Heart right ventricle (tissue), 16 donors: Measurements from ENCODE around the gene DCLK1. TPM values are rescaled to one million over a fixed set of nuclear protein-coding genes. Genes with fewer than 3 reads are reported as not detected.

ENCODE experiments used
- ATAC-seq, 8 donors: fragments of 200-7000 bp; cut with Tn5 transposase; one replicate each; pipeline ENCODE4 v1.9.1; 2020; ENCODE audit warnings: mild to moderate bottlenecking in 8 of 8, moderate library complexity in 8 of 8, moderate number of reproducible peaks in 1 of 8
- DNase-seq, 2 donors: peaks; one replicate each; pipeline ENCODE4 v3.0.0-alpha.2; 2020
- H3K27ac ChIP-seq, 10 donors: fragments of 200-600 bp; sonication (generic) in 2 of 10; one replicate each; pipeline versions ENCODE4 v1.5.0 to v1.8.0; 2020 to 2022; ENCODE audit warnings: mild to moderate bottlenecking in 3 of 10
- H3K27me3 ChIP-seq, 7 donors: fragments of 200-600 bp; one replicate each; pipeline ENCODE4 v1.8.0; 2021 to 2022; ENCODE audit warnings: mild to moderate bottlenecking in 2 of 7
- H3K36me3 ChIP-seq, 9 donors: fragments of 200-600 bp; sonication (generic) in 1 of 9; one replicate each; pipeline versions ENCODE4 v1.5.0 to v1.8.0; 2020 to 2022; ENCODE audit warnings: mild to moderate bottlenecking in 2 of 9
- H3K4me1 ChIP-seq, 9 donors: fragments of 200-600 bp; sonication (generic) in 1 of 9; one replicate each; pipeline versions ENCODE4 v1.5.0 to v1.8.0; 2020 to 2022; ENCODE audit warnings: mild to moderate bottlenecking in 4 of 9
- H3K4me3 ChIP-seq, 10 donors: fragments of 200-600 bp; sonication (generic) in 2 of 10; one replicate each; pipeline versions ENCODE4 v1.5.0 to v1.8.0; 2020 to 2022; ENCODE audit warnings: mild to moderate bottlenecking in 7 of 10, moderate library complexity in 2 of 10
- H3K9me3 ChIP-seq, 11 donors: fragments of 200-600 bp in 10 of 11; sonication (generic) in 2 of 11; one replicate each; pipeline versions ENCODE4 v1.5.0 to v1.8.0; 2013 to 2022; ENCODE audit warnings: mild to moderate bottlenecking in 2 of 11, control low read depth in 1 of 11, moderate library complexity in 1 of 11
- CTCF ChIP-seq, 9 donors: fragments of 200-600 bp; sonication (generic) in 2 of 9; IDR thresholded peaks; one replicate each; pipeline versions ENCODE4 v1.5.0 to v1.8.0; 2021 to 2022; ENCODE audit warnings: antibody characterized with exemption in 9 of 9, mild to moderate bottlenecking in 5 of 9, moderate library complexity in 1 of 9
- WGBS, 2 donors: extraction: QIAGEN DNeasy Blood & Tissue Kit; methylation state at CpG; one replicate each; pipeline ENCODE4 v1.1.7; 2013; ENCODE audit warnings: inconsistent platforms in 1 of 2; 5-methylcytosine and 5-hydroxymethylcytosine counted together
- intact Hi-C, 10 donors: fragments of 100-400 bp; cut with DNase I; formaldehyde crosslinking; loops; one replicate each; pipeline versions ENCODE4 v1.11.1 to v1.14.2; 2022
- polyA plus RNA-seq, 2 donors: library from polyadenylated mRNA; stranded (reverse); fragments of 200-250 nt; gene quantifications; one replicate each; pipeline ENCODE4 v1.2.3, GENCODE V29; 2013
- total RNA-seq, 10 donors: library from RNA; stranded (reverse); fragmentation: NEBNext Ultra II Directional in 3 of 10; extraction: Animal tissue kit (Norgen Biotek cat#: 25700) in 3 of 10; gene quantifications; one replicate each; pipeline versions ENCODE4 v1.2.1 to v1.2.4, GENCODE V29; 2021 to 2023
- donor health status: Arrhythmogenic right ventricular cardiomyopathy.
- donor health status: ischemic (EF 13 %, LVEDD 7.1; RV severe dilation, severe dysfunction).
- donor health status: healthy with polysubstance abuse.
- donor health status: DM: no; HTN: yes; CAD: no.
- donor health status: DM: no; HTN: no; CAD: no.
- donor health status: ischemic (EF 25% LVEDD 6.9; RV normal size, moderate dysfunction).
- donor health status: ischemic (EF 25% LVEDD 5.7; RV mildly dilated, moderate dysfunction).
- donor health status: healthy.
- donor health status: DM: yes; HTN: yes; CAD: no.
- donor health status: Ischemic cardiomyopathy.
- donor health status: ischemic (EF 35%, LVEDD 5.7; RV mildly dilated, moderate dysfunction).
- donor health status: nonischemic (EF 11% LVEDD 7.7; RV severe dilation, severe dysfunction).
- donor health status: DM: yes; HTN: yes; CAD: no.
- donor health status: PGD.
- donor health status: ischemic (EF 29% LVEDD 5.4; RV normal size, mild dysfunction).
- donor health status: nonischemic (EF 23%, LVEDD 6.1; RV moderate dilation, normal function).

Gene DCLK1
- total and polyA plus RNA-seq, 12 donors = 3.4 to 16.9 (median 9.1) TPM

GRCh38 chr13:36031490-36031889 lies 99.7 kb downstream of the DCLK1 start:
- Histone ChIP-seq H3K27ac (peak overlapping the region in 2 of 10 donors; percentile 26 to 52), H3K27me3 (no peaks in the 10 kb centered on the region), H3K4me3 (no peak overlapping the region), H3K4me1 (peaks cover 0 to 14% (median 6%) of the 10 kb centered on the region in 9 donors), H3K36me3 (no peaks in the 10 kb centered on the region), H3K9me3 (no peaks in the 10 kb centered on the region)
- WGBS, 2 donors = 68 to 72% methylated on average over 8 of the region's 8 CpGs
- TF ChIP-seq CTCF (IDR thresholded peaks at IDR 0.05) = no peak
- ATAC-seq = no peak
- no peak for DNase-seq
- intact Hi-C loops = no loop called here

- 54 to 59% methylated on average over 8 of the region's 8 CpGs for WGBS, 2 donors
- peak in 7 of 8 donors; percentile 29 to 92 (median 82) for ATAC-seq
- intact Hi-C loops = no loop called here
- no peaks in the 10 kb centered on the region for H3K27me3 ChIP-seq
- no peak for TF ChIP-seq CTCF (IDR thresholded peaks at IDR 0.05)
- DNase-seq = peak in 1 of 2 donors; percentile 28
- peak overlapping the region in 4 of 10 donors; percentile 3 to 57 (median 39) for H3K27ac ChIP-seq
- H3K9me3 ChIP-seq = no peaks in the 10 kb centered on the region
- peaks cover 0 to 14% (median 6%) of the 10 kb centered on the region in 9 donors for H3K4me1 ChIP-seq
- no peaks in the 10 kb centered on the region for H3K36me3 ChIP-seq
- no peak overlapping the region for H3K4me3 ChIP-seq
Measured at GRCh38 chr13:36030670-36031331, 100.4 kb downstream of the DCLK1 start.

GRCh38 chr13:36029166-36029565 lies 102.0 kb downstream of the DCLK1 start:
- Histone ChIP-seq H3K4me3 (no peak overlapping the region), H3K36me3 (no peaks in the 10 kb centered on the region), H3K27ac (no peak overlapping the region), H3K4me1 (peaks cover 0 to 14% (median 6%) of the 10 kb centered on the region in 9 donors), H3K27me3 (no peaks in the 10 kb centered on the region), H3K9me3 (no peaks in the 10 kb centered on the region)
- TF ChIP-seq CTCF (IDR thresholded peaks at IDR 0.05) = no peak
- WGBS, 2 donors = 88 to 90% methylated on average over 6 of the region's 6 CpGs
- ATAC-seq (no peak), DNase-seq (no peak)
- intact Hi-C loops = loop anchor here in 1 of 10 donors (5.0 kb wide), 1 partner anchor 147 kb away; no protein-coding TSS in a partner anchor

- no peak for TF ChIP-seq CTCF (IDR thresholded peaks at IDR 0.05)
- H3K4me3 ChIP-seq = no peak overlapping the region
- intact Hi-C loops = loop anchor here in 1 of 10 donors (5.0 kb wide), 1 partner anchor 146 kb away; no protein-coding TSS in a partner anchor
- H3K4me1 ChIP-seq = peaks cover 0 to 14% (median 6%) of the 10 kb centered on the region in 9 donors
- no peaks in the 10 kb centered on the region for H3K27me3 ChIP-seq
- DNase-seq (no peak), ATAC-seq (no peak)
- no peaks in the 10 kb centered on the region for H3K36me3 ChIP-seq
- peaks cover 0 to under 1% (median 0%) of the 10 kb centered on the region in 11 donors for H3K9me3 ChIP-seq
- no peak overlapping the region for H3K27ac ChIP-seq
- WGBS, 2 donors = 71 to 78% methylated on average over 6 of the region's 6 CpGs
Measured at GRCh38 chr13:36028359-36029025, 102.7 kb downstream of the DCLK1 start.
